Measurements from ENCODE around the gene PLAAT3.

- TF ChIP-seq RFX5 (IDR thresholded peaks at IDR 0.05; ENCODE audit: borderline replicate concordance, low read depth, low read length) (no peak), POLR2AphosphoS5 (IDR thresholded peaks at IDR 0.05; ENCODE audit: low read depth, low read length) (no peak), GABPA (IDR thresholded peaks at IDR 0.05; ENCODE audit: borderline replicate concordance, insufficient read depth, low read length) (no peak), EZH2 (IDR thresholded peaks at IDR 0.05; ENCODE audit: low read depth, low read length, severe bottlenecking) (no peak), SP2 (IDR thresholded peaks at IDR 0.05; ENCODE audit: low read length) (no peak), TBP (IDR thresholded peaks at IDR 0.05; ENCODE audit: low read depth, low read length) (no peak)
Measured at GRCh38 chr11:63527667-63528066, 86.6 kb downstream of the PLAAT3 start.
